HG03095 (cell line): Measurements from ENCODE around the gene TENT4B.
A peak's percentile ranks its signal among the peaks of the same experiment; 100 is the strongest.
"Not testable (repeated sequence)": the region's sequence is repeated elsewhere in the genome, so short reads cannot be mapped to it uniquely, and the experiment has no call there.

Source experiments
- ATAC-seq: cut with Tn5 transposase; IDR thresholded peaks from one replicate; pipeline ENCODE4 v1.9.1; 2021; ENCODE audit warnings: moderate library complexity; ENCODE audit not compliant: unreplicated experiment

The TENT4B gene

DNA sequence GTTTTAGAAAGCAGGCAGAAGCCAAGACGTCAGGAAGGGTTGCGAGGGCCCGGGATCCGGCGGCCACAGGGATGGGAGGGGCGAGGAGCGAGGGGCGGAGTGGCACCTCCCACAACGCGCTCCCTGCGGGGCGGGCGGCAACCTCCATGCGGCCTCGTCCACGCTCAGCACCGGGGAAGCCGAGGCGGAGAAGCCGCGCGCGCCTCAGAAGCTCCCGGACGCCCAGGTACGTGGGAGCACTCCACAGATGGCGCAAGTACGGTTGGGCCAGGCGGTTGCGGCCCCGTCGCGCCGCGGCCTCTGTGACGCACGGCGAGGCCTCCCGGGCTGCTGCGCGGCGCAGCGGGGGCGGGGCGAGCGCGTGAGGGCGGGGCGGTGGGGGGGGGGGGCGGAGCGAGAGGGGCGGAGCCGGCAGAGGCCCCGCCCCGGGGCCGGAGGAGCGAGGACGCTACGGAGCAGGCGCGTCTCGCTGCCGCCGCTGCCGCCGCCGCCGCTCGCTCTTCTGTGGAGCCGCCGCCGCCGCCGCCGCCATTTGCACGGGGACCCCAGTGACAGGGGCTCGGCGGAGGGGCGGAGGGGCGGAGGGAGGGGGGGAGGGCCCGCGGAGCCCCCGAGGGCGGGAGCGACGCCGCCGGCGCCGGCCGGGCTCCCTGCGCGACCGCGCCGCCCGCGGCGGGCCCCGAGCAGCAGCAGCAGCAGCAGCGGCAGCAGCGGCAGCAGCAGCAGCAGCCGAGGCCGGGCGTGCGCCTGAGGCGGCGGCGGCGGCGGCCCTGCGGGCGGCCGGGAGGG lies at the start of gene TENT4B:
TSS of gene TENT4B (plus strand) at position 500 of the 789 bp plus-strand sequence. CDS start 316 bp downstream, outside the sequence.
- ATAC-seq = peak; percentile 74

DNA sequence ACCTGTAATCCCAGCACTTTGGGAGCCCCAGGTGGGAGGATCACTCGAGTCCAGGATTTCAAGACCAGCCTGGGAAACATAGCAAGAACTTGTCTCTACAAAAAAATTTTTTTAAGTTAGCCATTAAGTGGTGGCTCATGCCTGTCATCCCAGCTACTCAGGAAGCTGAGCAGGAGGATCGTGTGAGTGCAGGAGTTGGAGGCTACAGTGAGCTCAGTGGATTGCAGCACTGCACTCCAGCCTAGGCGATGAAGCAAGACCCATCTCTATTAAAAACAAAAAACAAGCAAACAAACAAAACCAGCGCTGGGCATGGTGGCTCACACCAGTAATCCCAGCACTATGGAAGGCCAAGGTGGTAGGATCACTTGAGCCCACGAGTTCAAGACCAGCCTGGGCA lies 49.3 kb upstream of the TENT4B start:
- ATAC-seq = no peak

DNA sequence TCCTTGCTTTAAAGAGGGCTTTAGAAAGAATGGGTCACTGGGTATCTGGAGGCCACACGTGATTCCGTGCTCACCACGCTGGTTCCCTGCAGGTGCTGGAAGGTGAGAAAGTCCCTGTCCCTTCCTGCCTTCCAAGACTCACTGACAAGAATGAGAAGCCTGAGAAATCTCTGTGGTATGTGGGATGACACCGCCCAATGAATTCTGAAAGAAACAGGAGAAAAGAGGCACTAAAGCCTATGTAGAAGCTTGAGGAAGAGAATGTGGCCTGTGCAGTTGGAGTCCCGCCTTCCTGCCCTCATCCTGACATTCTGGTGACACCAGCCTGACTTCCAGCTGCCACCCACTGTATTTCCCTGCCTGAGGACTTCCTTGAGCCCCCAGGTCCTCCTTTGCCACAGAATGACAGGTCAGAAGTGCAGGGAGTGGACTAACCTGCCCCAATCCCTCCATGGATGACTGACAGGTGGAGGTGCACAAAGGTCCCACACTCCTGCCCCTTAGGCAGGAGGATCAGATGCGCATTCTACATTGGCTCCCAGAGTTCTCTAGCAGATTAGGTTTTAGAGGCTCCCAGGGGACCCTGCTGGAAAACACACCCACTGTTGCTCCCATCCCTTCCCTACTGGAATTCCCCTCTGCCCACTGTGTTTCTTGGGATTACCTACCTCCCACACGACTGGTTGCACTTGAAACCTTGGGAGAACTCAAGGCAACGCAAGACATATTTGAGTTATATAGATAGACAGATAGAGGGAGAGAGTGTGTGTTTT lies 38.6 kb upstream of the TENT4B start:
- no peak for ATAC-seq

DNA sequence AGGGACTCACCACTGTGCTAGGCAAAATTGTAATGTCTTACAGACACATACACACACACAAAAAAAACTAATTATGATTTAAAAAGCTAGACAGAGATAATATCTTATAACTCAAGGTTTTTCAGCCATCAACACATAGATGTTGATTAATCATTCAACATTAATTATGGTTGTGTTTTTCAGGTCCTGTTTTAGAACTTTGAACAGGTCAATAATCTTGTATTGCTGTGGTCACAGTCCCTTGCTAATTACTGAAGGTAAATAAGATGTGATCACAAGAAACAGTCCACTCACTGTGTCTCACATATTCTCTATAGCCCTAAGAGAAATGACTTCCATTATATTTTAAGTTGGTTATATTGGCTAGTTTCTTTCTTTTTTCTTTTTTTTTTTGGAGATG lies 32.4 kb upstream of the TENT4B start:
- no peak for ATAC-seq

DNA sequence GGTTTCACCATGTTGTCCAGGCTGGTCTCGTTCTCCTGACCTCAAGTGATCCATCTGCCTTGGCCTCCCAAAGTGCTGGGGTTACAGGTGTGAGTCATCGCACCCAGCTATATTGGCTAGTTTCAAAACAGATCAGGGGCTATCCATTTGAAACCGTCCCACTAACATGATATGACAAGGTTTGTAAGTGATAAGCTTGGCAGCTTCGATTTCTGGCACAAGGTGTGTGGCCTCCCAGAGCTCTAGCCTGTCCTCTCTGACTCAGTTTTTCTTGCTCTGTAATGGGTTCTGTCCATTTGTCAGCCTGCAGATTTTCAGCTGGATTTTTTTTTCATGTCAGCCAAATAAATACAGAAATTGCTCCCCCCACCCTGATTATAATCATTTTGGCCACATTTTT lies 31.8 kb upstream of the TENT4B start:
- ATAC-seq = peak; percentile 59

DNA sequence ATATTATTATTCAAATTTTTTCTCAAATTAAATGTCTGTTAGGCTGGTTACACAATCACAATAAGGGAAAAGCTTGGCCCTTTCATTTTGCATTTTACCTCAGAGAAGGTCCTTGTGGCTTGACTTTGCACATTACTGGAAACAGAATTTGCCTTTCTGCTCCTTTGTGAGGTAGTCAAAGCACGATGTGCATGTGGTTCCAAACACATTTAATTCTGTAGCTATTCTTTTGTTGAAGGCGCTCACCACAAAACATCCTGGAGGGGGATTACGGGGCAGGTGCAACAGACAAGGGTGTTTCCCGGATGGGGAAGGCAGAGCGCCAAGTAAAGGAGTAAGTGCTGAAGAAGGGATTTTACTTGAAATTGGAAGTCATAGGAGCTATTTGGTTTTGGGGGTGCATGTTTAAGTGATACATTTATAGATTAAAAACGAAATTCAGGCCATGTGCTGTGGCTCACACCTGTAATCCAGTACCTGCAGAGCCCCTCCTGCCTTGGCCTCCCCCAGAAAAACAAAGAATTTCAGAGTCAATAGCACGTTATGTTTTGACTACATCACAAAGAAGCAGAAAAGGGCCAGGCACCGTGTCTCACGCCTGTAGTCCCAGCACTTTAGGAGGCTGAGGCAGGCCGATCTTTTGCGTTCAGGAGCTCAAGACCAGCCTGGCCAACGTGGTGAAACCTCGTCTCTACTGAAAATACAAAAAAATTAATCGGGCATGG lies 31.2 kb upstream of the TENT4B start:
- peak; percentile 66 for ATAC-seq

DNA sequence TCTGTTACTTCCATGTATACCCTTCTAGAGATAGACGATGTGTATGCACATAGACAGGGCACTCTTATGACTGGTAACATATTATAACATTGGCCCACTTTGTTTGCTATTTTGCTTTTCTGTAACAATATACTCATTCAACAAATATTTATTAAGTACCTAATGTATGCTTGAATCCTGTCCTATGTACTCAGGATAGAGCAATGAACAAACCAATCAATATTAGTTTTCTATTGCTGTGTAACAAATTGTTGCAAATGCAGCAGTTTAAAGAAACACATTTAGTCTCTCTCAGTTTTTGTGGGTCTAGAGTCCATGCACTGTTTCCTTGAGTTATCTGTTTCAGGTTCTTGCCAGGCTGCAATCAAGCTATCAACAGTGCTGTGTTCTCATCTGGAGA lies 29.7 kb upstream of the TENT4B start:
- no peak for ATAC-seq

DNA sequence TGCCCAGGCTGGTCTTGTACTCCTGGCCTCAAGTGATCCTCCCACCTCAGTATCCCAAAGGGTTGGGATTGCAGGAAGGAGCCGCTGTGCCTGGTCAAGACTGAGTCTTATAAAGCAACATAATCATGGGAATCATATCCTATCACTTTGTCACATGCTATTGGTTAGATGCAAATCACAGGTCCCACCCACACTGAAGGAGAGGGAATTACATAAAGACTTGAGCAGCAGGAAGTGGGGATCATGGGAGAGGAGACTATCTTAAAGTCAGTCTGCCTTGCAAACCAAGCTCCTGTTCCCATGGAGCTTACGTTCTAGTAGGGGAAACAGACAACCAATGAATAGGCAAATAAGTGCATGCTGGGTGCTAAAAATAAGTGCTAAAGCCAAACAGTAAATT lies 28.3 kb upstream of the TENT4B start:
- no peak for ATAC-seq

DNA sequence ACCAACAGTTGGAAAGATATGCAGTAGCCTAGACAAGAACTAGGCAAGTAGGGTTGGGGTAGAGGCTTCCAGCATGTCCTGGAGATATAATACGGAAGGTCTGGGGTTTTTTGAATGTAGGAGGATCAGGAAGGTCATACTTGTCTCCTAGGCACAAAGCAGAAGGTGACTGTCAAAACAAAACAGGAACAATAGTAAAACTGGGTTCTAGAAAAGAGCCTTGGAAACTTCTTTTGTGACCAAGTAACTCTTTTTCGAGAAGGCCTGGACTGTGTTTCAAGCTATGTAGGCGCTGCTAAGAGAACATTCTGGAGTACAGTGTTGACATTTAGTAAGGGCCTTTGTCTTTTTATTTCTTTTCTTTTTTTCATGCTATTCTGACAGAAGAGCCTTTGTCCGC lies 26.9 kb upstream of the TENT4B start:
- ATAC-seq = no peak

DNA sequence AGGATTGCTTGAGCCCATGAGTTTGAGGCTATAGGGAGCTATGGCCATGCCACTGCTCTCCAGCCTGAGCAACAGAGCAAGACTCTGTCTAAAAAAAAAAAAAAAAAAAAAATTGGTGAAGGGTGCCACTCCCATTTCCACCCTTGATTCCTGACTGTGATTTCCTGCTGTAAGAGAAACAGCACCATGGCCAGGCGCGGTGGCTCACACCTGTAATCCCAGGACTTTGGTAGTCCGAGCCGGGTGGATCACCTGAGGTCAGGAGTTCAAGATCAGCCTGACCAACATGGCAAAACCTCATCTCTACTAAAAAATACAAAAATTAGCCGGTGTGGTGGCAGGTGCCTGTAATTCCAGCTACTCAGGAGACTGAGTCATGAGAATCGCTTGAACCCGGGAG lies 20.5 kb upstream of the TENT4B start:
- not testable (repeated sequence) for ATAC-seq

DNA sequence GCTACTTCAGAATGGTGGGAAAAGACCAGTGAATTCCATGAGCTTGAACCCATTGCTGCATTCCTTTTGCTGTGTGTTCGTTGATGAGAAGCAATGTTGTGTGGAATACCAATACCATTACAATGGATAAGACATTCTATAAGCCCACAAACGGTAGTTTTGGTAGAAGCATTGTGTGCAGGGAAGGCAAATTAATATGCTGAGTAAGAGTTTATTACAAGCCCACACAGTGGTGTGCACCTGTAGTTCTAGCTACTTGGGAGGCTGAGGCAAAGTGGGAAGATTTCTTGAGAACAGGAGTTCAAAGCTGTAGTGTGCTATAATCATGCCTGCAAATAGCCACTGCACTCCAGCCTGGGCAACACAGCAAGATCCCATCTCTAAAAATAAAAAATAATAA lies 19.9 kb upstream of the TENT4B start:
- ATAC-seq = no peak

DNA sequence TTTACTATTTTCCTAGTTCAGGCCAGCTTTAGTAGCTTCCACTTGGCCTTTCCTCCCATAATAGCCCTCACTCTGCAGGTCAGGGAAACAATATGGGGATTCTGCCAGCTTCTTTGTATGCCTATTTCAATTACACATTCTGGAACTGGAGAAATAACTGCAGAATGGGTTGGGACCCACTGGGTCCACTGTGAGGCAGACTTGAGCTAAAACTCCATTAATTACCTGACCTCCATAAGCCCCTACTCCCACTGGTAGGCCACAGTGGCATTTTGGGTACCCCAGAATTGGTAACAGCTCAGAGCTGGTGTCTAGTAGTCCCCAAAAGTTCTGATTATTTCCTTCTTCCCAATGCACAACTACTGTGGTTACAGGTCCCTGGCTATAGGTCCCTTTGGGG lies 16.7 kb upstream of the TENT4B start:
- ATAC-seq = no peak

DNA sequence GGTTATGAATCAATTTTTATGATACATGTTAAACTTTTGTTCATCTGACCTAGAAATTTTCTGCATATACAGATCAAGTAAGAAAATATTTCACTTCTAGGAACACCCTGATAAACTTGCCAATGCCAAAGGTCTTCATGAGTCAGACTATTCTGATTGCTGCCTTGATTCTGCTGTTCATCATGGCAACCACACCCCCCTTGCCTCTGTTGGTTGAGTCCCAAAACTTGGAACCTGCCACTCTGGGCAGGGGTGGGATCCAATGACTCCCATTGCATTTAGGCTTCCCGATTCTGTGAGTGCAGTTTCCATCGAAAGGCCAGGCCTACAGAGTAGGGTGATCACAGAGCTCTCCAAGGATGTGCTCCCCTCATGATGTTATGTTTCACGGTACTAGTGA lies 15.8 kb upstream of the TENT4B start:
- no peak for ATAC-seq

DNA sequence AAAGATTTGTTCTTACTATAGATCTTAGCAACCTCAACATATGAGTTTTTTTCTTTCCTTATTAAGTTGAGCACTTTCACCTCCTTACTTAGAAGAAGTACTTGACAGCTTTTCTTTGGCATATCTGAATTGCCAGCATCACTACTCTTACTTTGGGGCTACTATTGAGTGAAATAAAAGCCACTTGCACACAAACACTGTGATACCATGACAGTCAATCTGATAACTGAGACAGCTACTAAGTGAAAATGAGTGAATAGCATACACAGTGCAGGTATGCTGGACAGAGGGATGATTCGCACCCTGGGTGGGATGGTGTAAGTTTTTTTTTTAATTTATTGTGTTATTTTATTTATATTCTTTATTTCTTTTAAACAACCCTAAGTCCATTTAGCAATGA lies 13.5 kb upstream of the TENT4B start:
- ATAC-seq = no peak

DNA sequence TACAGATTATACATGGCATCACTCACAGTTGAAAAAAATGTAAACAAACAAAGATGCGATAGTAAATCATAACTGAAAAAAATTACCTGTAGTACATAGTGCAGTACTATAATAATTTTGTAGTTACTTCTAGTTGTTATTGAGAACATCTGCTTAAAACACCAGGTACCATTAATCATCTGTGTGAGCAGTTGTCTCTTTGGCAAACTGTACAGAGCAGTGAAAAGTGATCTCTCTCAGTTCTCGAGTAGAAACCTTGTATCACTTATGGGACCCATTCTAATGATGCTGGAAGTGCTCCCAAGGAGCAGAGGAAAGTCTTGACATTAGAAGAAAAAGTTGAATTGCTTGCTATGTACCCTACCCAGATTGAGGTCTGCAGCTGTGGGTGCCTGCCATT lies 8.9 kb upstream of the TENT4B start:
- no peak for ATAC-seq

DNA sequence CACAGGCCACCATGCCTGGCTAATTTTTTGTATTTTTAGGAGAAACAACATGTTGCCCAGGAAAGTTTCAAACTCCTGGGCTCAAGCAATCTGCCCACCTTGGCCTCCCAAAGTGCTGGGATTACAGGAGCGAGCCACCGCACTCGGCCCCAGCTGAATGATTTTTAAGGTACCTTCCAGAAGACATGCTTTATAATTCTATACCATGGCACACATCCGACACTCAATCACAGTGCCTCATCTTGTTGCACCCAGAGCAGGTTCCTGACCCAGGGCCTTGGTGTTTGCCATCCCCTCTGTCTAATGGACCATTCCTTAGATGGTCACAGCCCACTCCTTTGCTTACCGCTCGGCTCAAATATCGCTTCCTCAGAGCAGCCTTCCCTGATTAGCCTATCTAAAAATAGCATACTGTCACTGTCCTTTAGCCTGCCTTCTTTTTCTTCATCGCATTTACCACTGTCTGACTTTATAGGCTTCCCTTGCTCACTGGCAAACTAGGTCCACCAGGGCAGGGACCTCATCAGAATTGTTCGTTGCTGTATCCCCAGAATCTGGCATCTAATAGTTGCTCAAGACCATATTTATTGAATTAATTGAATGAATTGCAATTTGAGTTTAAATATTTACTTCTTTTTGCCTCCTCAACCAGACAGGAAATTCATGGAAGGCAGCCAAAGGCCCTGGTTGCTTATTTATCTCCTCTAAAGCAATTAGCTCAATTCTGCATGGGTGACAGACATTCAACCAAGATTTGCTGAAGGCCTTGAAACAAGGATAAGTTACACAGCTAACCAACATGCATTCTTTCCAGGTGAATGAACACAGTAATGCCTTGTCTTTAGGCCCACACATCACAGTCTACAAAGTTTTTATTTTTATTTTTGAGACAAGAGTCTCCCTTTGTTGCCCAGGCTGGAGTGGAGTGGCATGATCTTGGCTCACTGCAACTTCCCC lies 6.3 kb upstream of the TENT4B start:
- ATAC-seq = no peak

DNA sequence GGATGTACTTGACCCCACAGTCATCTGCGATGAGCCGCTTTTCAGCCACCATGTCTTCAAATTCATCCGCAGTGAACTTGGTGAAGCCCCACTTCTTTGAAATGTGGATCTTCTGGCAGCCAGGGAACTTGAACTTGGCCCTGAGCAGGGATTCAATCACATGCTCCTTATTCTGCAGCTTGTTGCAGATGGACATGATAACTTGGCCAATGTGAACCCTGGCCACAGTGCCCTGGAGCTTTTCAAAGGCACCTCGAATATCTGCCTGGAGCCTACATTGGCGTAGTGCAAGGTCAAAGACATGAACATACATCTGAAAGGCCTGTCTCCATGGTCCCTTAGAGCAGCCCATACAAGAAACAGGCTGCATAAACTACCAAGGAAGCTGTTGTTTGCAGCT lies 1.8 kb upstream of the TENT4B start:
- ATAC-seq = no peak

DNA sequence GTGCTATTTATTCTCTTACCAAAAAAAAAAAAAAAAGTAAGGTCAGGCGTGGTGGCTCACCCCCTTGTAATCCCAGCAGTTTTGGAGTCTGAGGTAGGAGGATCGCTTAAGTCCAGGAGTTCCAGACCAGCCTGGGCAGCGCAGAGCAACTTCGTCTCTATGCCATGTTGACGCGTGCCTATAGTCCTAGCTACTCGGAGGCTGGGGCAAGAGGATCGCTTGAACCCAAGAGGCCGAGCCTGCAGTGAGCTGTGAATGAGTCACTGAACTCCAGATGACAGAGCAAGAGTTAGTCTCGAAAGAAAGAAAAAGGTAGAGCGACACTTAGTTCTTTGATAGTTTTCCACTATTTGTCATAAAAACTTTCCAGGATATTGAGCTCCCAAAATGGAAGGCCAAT lies 1.4 kb upstream of the TENT4B start:
- no peak for ATAC-seq

DNA sequence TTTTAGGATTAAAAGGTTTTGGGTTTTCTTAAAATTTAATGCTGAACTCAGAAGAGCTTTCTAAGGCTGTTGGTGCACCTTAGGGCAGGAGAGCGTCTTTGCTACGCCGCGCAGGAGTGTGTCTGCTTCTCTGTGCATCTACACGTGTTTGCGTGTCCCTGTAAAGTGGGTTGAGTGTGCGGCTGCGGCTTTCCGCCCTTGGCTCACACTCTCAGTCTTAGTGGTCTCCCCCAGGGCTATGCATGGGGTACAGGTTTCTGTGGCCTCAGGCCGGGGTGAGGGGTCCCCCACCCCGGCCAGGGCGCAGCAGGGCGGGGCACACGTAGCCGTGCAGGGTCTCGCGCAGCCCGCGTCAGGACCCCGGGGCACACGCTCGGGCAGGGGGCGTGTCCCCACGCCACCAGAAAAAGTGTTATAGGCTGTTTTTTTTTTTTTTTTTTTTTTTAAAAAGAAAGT lies 727 bp upstream of the TENT4B start:
- peak; percentile 40 for ATAC-seq

DNA sequence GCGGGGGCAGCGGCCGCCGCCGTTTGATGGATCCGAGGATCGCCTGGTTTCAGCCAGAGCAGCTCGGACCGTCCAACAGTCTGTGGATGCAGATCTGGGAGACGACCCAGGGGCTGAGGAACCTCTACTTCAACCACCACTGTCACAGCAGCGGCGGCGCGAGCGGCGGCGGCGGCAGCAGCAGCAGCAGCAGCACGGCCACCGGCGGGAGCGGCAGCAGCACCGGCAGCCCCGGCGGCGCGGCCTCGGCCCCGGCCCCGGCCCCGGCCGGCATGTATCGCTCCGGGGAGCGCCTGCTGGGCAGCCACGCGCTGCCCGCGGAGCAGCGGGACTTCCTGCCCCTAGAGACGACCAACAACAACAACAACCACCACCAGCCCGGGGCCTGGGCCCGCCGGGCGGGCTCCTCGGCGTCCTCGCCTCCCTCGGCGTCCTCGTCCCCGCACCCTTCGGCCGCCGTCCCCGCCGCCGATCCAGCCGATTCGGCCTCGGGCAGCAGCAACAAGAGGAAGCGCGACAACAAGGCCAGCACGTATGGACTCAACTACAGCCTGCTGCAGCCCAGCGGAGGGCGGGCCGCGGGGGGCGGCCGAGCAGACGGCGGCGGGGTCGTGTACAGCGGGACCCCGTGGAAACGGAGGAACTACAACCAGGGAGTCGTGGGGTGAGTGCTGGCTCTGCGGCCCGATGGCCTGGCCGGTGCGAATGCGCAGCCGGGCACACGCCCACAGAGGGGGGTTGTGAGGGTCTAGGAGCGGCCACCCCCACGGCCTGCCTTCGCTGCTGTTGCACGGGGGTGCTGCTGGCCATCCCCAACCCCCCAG lies 702 bp downstream of the TENT4B start:
- no peak for ATAC-seq
